CD14-positive monocyte (primary cell): ENCODE measurements around the gene SLC36A3. TPM values are rescaled to one million over a fixed set of nuclear protein-coding genes. Genes with fewer than 3 reads are reported as not detected.
A peak's percentile ranks its signal among the peaks of the same experiment; 100 is the strongest.

Source experiments
- DNase-seq, 3 donors: peaks; one replicate each; pipeline ENCODE4 v3.0.0-alpha.2; 2011 to 2022
- H2AFZ ChIP-seq: 2 replicates; pipeline ENCODE4 v1.6.0; 2012; ENCODE audit warnings: mild to moderate bottlenecking, low read depth, low read length, inconsistent platforms; ENCODE audit not compliant: insufficient read depth, poor library complexity, severe bottlenecking
- H3K27ac ChIP-seq, 2 donors: 1 replicate in 1 of 2; 2 replicates in 1 of 2; pipeline ENCODE4 v1.5.1; 2012 to 2013; ENCODE audit warnings: low read length in 2 of 2, control low read depth in 1 of 2, inconsistent platforms in 1 of 2, low read depth in 1 of 2, mild to moderate bottlenecking in 1 of 2
- H3K27me3 ChIP-seq, 2 donors: one replicate each; pipeline versions ENCODE4 v1.6.0 to v1.6.1; 2011 to 2013; ENCODE audit warnings: low read length in 2 of 2; ENCODE audit not compliant: control insufficient read depth in 2 of 2, insufficient read depth in 2 of 2
- H3K36me3 ChIP-seq, 2 donors: replicated peaks in 1 of 2; 1 replicate in 1 of 2; 2 replicates in 1 of 2; pipeline versions ENCODE4 v1.5.1 to v1.6.1; 2012 to 2013; ENCODE audit warnings: low read length in 2 of 2, control low read depth in 1 of 2, inconsistent platforms in 1 of 2, mild to moderate bottlenecking in 1 of 2; ENCODE audit not compliant: insufficient read depth in 2 of 2, control insufficient read depth in 1 of 2
- H3K4me1 ChIP-seq, 2 donors: 1 replicate in 1 of 2; 2 replicates in 1 of 2; pipeline versions ENCODE4 v1.5.1 to v1.6.1; 2012 to 2013; ENCODE audit warnings: low read length in 2 of 2, control low read depth in 1 of 2, inconsistent platforms in 1 of 2, mild to moderate bottlenecking in 1 of 2, moderate library complexity in 1 of 2; ENCODE audit not compliant: insufficient read depth in 2 of 2, control insufficient read depth in 1 of 2
- H3K4me2 ChIP-seq: replicated peaks from 2 replicates; pipeline ENCODE3; 2012; ENCODE audit warnings: low read length, moderate library complexity, mild to moderate bottlenecking; ENCODE audit not compliant: poor library complexity, severe bottlenecking; ENCODE audit errors: extremely low read depth
- H3K4me3 ChIP-seq, 3 experiments: fragments of 200-600 bp in 1 of 3; sonication (generic) in 1 of 3; replicated peaks in 1 of 3; 1 replicate in 2 of 3; 2 replicates in 1 of 3; pipeline ENCODE4 v1.5.1; 2011 to 2013; ENCODE audit warnings: low read length in 3 of 3, mild to moderate bottlenecking in 3 of 3, control low read depth in 2 of 3, low read depth in 2 of 3, inconsistent platforms in 1 of 3, moderate library complexity in 1 of 3
- H3K79me2 ChIP-seq: 2 replicates; pipeline ENCODE4 v1.6.0; 2012; ENCODE audit warnings: mild to moderate bottlenecking, control low read depth, inconsistent platforms, low read length, moderate library complexity; ENCODE audit not compliant: insufficient read depth
- H3K9ac ChIP-seq: 2 replicates; pipeline ENCODE4 v1.6.0; 2017; ENCODE audit warnings: low read length, mild to moderate bottlenecking; ENCODE audit not compliant: insufficient read depth, poor library complexity, severe bottlenecking
- H3K9me3 ChIP-seq, 2 donors: replicated peaks in 1 of 2; 1 replicate in 1 of 2; 2 replicates in 1 of 2; pipeline versions ENCODE4 v1.5.1 to v1.6.1; 2012 to 2013; ENCODE audit warnings: low read length in 2 of 2, control low read depth in 1 of 2; ENCODE audit not compliant: control insufficient read depth in 1 of 2, insufficient read depth in 1 of 2
- H4K20me1 ChIP-seq: 2 replicates; pipeline ENCODE4 v1.6.0; 2012; ENCODE audit warnings: mild to moderate bottlenecking, low read length, control low read depth, moderate library complexity; ENCODE audit not compliant: insufficient read depth
- H3K27ac Mint-ChIP-seq, 7 donors: one replicate each; pipeline ENCODE4 v1.8.0; 2020; ENCODE audit warnings: mild to moderate bottlenecking in 7 of 7, mixed read lengths in 7 of 7, moderate library complexity in 6 of 7, inconsistent platforms in 2 of 7
- H3K27me3 Mint-ChIP-seq, 3 donors: one replicate each; pipeline ENCODE4 v1.8.0; 2021 to 2022; ENCODE audit warnings: low read depth in 3 of 3, mild to moderate bottlenecking in 3 of 3, mixed read lengths in 3 of 3, moderate library complexity in 3 of 3, inconsistent platforms in 1 of 3
- H3K36me3 Mint-ChIP-seq, 2 donors: one replicate each; pipeline ENCODE4 v1.8.0; 2020; ENCODE audit warnings: mixed read lengths in 2 of 2, inconsistent platforms in 1 of 2, mild to moderate bottlenecking in 1 of 2
- H3K4me1 Mint-ChIP-seq: one replicate; pipeline ENCODE4 v1.8.0; 2020; ENCODE audit warnings: mild to moderate bottlenecking, mixed read lengths
- H3K4me3 Mint-ChIP-seq, 2 donors: one replicate each; pipeline ENCODE4 v1.8.0; 2020; ENCODE audit warnings: mild to moderate bottlenecking in 2 of 2, mixed read lengths in 2 of 2, moderate library complexity in 1 of 2
- H3K9me3 Mint-ChIP-seq, 7 donors: one replicate each; pipeline ENCODE4 v1.8.0; 2020 to 2022; ENCODE audit warnings: mixed read lengths in 7 of 7, mild to moderate bottlenecking in 6 of 7, moderate library complexity in 6 of 7, inconsistent platforms in 2 of 7
- CTCF ChIP-seq: fragments of 200-600 bp; IDR thresholded peaks from one replicate; pipeline ENCODE4 v1.8.0; 2022; ENCODE audit warnings: antibody characterized with exemption, mild to moderate bottlenecking
- WGBS: methylation state at CpG from one replicate; pipeline ENCODE4 v1.1.5; 2013; ENCODE audit warnings: missing lambda C conversion rate; ENCODE audit not compliant: insufficient coverage; 5-methylcytosine and 5-hydroxymethylcytosine counted together
- intact Hi-C, 2 donors: fragments of 100-400 bp; cut with micrococcal nuclease; formaldehyde crosslinking; loops; one replicate each; pipeline versions ENCODE4 v1.15.0 to v1.15.1; 2023
- polyA plus RNA-seq, 3 donors: library from polyadenylated mRNA; depleted of rRNA in 1 of 3; unstranded in 2 of 3; stranded (reverse) in 1 of 3; fragments of 300-500 nt in 2 of 3; fragments of >200 nt in 1 of 3; fragmentation: Illumina TruSeq in 2 of 3; gene quantifications; 1 replicate in 2 of 3; 2 replicates in 1 of 3; pipeline ENCODE4 v1.2.3, GENCODE V29; 2012 to 2021

The SLC36A3 gene
- polyA plus RNA-seq, 3 donors, result not detected

GRCh38 chr5:151245680-151246219, 57.8 kb downstream of the SLC36A3 start:
- no peaks in the 10 kb centered on the region for H3K9me3 Mint-ChIP-seq
- H3K27ac Mint-ChIP-seq, result no peak overlapping the region
- H4K20me1 ChIP-seq, result no peaks in the 10 kb centered on the region
- no peak overlapping the region for H3K27ac ChIP-seq
- H3K79me2 ChIP-seq, result no peaks in the 10 kb centered on the region
- H3K27me3 Mint-ChIP-seq, result peaks cover 0 to 6% (median 2%) of the 10 kb centered on the region in 3 donors
- H3K4me1 Mint-ChIP-seq, result peaks cover 24% of the 10 kb centered on the region
- H3K36me3 ChIP-seq, result no peaks in the 10 kb centered on the region
- H3K4me1 ChIP-seq, result peaks cover 9 to 32% of the 10 kb centered on the region in 2 donors
- H3K4me3 ChIP-seq, result no peak overlapping the region
- no peak overlapping the region for H3K4me2 ChIP-seq
- H3K36me3 Mint-ChIP-seq, result no peaks in the 10 kb centered on the region
- whole genome bisulfite sequencing, result no CpG with 5 or more reads among the region's 4 CpGs
- H2AFZ ChIP-seq, result no peak overlapping the region
- intact Hi-C loops, result loop anchor here in 1 of 2 donors (10.0 kb wide), 1 partner anchor 191 kb away; no protein-coding TSS in a partner anchor
- TF ChIP-seq CTCF, result no peak
- no peaks in the 10 kb centered on the region for H3K9me3 ChIP-seq
- H3K4me3 Mint-ChIP-seq, result no peak overlapping the region
- H3K27me3 ChIP-seq, result no peaks in the 10 kb centered on the region
- DNase-seq, result no peak
- no peak overlapping the region for H3K9ac ChIP-seq

- H3K27me3 Mint-ChIP-seq, result peaks cover 0 to 9% (median 2%) of the 10 kb centered on the region in 3 donors
- DNase-seq, result no peak
- intact Hi-C loops, result loop anchor here in 1 of 2 donors (10.0 kb wide), 1 partner anchor 189 kb away; no protein-coding TSS in a partner anchor
- peaks cover 9 to 43% of the 10 kb centered on the region in 2 donors for H3K4me1 ChIP-seq
- TF ChIP-seq CTCF, result no peak
- WGBS, result 100% methylated on average over 3 of the region's 3 CpGs
- no peak overlapping the region for H3K9ac ChIP-seq
- no peak overlapping the region for H3K4me2 ChIP-seq
- H4K20me1 ChIP-seq, result no peaks in the 10 kb centered on the region
- peak overlapping the region in 2 of 7 donors; percentile 33 to 83 for H3K27ac Mint-ChIP-seq
- no peaks in the 10 kb centered on the region for H3K27me3 ChIP-seq
- no peaks in the 10 kb centered on the region for H3K9me3 Mint-ChIP-seq
- no peaks in the 10 kb centered on the region for H3K36me3 ChIP-seq
- H2AFZ ChIP-seq, result no peak overlapping the region
- H3K9me3 ChIP-seq, result no peaks in the 10 kb centered on the region
- no peak overlapping the region for H3K27ac ChIP-seq
- H3K79me2 ChIP-seq, result no peaks in the 10 kb centered on the region
- H3K4me3 Mint-ChIP-seq, result no peak overlapping the region
- H3K36me3 Mint-ChIP-seq, result no peaks in the 10 kb centered on the region
- H3K4me3 ChIP-seq, result no peak overlapping the region
- peaks cover 26% of the 10 kb centered on the region for H3K4me1 Mint-ChIP-seq
Measured at GRCh38 chr5:151244206-151244605, 59.4 kb downstream of the SLC36A3 start.
